ENCODE results near the gene LHX1.

Gene LHX1

GRCh38 chr17:36939052-36939801 is 2.0 kb downstream of the LHX1 start:
- no peak for DNase-seq (ENCODE audit: low spot score)

DNA sequence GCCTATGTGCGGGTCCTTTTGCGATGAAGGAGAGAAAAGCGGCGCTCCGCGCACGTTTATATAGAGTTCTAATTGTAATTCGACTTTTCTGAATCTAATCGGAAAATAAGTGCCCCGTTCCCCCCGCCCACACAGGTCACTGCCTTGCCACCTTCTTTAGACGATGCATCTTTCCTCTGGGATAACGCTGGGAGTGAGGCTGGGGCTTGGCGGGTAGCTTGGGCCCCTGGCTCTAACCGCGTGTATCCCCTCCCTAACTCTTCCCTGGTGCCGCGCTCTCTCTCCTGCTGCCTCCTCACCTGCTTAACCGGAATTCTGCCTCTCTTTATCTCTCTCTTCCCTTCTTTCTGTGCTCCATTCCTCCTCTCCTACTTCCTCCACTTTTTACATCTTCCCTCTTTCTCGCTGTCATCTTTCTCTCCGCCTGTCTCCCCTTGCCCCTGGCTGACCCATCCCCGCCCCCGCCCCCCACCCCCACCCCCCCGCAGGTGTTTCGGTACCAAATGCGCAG is 2.6 kb downstream of the LHX1 start:
- no peak for DNase-seq (ENCODE audit: low spot score)

DNA sequence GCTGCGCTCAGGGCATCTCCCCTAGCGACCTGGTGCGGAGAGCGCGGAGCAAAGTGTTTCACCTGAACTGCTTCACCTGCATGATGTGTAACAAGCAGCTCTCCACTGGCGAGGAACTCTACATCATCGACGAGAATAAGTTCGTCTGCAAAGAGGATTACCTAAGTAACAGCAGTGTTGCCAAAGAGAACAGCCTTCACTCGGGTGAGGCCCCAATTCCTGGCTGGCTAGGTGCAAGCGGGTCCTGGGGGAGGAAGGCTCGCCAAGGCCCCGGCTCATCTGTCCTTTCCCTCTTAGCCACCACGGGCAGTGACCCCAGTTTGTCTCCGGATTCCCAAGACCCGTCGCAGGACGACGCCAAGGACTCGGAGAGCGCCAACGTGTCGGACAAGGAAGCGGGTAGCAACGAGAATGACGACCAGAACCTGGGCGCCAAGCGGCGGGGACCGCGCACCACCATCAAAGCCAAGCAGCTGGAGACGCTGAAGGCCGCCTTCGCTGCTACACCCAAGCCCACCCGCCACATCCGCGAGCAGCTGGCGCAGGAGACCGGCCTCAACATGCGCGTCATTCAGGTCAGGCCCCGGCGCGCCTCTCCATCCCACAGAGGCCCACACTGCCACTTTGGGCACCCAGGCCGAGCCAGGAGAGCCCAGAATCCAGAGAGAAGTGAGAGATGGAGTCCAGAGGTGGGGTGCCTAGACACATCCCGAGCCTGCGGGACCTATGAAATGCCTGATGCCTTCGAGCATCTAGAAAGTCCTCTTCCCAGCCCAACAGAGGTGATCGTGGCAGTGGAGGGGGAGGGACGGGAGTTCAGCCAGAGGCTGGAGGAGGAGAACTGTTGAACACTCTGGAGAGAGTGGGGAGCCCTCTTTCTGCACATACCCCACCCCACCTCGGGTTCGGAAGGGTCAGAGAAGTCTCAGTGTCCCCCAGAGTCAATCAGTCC is 3.3 kb downstream of the LHX1 start:
- no peak for DNase-seq (ENCODE audit: low spot score)

DNA sequence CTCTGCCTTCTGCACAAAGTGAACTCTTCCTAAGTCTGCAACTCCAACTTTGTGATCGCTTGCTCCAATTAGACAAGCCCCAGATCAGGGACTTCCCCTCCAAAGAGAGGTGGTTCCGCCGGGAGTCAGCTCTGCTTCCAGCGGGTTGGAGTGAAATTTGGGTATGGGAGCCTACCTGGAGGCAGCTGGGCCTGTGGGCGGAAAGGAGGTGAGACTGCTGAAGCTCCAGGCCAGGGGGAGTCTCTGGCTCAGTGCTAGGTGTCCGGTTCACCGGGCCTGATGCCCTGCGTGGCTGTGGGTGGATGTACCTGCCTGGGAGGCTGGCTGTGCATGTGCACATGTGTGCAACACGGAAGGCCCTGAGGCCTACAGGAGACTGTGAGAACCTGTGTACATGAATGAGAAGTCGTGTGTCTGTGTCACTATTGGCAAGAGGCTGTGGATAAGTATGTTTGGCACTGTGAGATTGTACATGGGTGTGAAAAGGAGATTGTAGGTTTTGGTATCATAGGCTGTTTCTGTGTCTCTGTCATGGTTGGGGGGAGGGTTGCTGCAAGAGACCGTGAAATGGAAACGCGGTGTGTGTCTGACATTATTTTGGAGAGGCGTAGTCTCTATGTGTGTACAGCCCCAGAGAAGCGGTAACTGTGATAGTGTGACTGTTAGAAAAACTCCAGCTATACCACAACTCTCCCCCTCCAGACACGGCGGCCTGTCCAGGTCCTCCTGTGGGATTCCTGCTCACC is 4.2 kb downstream of the LHX1 start:
- no peak for DNase-seq (ENCODE audit: low spot score)

DNA sequence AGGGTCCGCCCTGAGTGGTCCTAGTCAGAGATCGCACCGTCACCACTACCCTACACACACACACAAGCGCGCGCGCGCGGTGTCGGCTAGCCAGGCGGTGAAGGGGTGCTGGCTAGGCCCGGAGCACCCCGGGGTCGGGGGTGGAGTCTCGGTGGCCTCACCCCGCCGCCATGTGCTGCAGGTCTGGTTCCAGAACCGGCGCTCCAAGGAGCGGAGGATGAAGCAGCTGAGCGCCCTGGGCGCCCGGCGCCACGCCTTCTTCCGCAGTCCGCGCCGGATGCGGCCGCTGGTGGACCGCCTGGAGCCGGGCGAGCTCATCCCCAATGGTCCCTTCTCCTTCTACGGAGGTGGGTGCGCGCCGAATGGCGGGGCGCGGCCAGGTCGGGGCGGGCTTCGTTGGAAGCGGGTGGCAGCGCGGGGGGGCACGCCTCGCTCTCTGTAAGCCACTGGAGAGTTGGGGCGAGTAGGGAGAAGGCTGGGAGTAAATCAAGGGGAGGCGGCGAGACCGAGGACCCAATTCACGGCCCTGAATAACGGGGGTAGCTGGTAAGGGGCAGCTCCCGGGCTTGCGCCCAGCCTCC is 4.8 kb downstream of the LHX1 start:
- no peak for DNase-seq (ENCODE audit: low spot score)

DNA sequence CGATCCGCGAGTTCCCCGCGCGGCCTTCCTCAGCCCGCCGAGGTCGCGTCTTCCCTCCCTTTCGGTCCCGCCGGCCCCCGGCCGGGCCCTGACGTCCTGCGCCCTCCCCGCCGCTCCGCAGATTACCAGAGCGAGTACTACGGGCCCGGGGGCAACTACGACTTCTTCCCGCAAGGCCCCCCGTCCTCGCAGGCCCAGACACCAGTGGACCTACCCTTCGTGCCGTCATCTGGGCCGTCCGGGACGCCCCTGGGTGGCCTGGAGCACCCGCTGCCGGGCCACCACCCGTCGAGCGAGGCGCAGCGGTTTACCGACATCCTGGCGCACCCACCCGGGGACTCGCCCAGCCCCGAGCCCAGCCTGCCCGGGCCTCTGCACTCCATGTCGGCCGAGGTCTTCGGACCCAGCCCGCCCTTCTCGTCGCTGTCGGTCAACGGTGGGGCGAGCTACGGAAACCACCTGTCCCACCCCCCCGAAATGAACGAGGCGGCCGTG is 5.4 kb downstream of the LHX1 start:
- no peak for DNase-seq (ENCODE audit: low spot score)

- no peak for DNase-seq (ENCODE audit: low spot score)
Observed at GRCh38 chr17:36943250-36944191, 6.2 kb downstream of the LHX1 start.

DNA sequence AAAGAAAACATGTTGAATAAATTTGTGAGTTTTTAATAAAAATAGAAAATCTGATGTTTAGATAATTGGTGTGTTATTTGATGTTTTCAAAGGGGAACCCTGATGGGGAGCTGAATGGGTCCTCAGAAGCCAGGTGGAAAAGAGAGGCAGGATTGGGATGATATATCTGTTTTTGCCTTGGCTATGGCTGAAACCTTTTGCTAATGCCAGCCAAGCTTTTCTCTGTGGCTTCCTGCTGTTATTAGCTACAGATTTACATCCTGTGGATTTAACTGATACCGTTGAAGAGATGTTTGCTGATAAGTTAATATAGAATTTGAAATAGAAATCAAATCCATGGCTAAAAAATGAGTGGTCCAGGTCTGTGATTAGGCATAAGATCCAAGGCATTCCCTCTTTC is 7.3 kb downstream of the LHX1 start:
- DNase-seq (ENCODE audit: low spot score): no peak

DNA sequence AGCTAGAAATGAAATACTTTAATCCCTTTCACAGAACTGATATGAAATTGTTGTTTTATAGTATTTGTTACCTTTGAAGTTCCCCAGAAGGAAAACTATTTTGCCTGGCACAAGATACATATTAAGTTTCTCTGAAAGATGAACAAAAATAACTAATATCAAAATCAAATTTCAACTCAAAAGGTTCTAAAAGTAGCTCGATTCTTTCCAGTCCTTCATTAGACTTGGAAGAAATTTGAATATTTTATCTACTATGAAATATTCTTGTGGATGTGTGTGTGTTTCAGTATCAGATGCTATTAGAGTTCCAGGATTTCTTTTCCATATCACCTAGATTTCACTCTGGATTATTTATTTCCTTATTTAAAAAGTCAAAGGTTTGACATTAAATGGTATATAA is 7.9 kb downstream of the LHX1 start:
- no peak for DNase-seq (ENCODE audit: low spot score)

- no peak for DNase-seq (ENCODE audit: low spot score)
Observed at GRCh38 chr17:36945959-36946725, 8.9 kb downstream of the LHX1 start.

DNA sequence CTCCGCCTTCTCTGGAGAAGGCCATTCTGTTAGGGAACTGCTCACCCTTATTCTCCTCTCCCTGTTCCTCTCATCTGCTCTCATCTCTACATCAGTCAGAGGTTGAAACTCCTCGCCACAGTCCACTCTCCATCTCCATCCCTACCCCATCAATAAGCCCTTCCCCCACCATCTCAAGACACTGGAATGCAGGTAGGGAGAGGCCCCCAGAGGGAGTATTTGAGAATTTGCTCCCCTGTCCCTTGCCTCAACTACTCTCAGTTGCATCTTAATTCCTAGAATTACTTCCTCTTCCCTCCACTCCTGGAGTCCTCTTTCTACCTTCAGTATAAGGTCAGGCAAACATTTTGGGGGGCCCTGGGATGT is 9.4 kb downstream of the LHX1 start:
- no peak for DNase-seq (ENCODE audit: low spot score)

GRCh38 chr17:36947922-36948716 is 10.8 kb downstream of the LHX1 start:
- DNase-seq (ENCODE audit: low spot score): no peak

DNA sequence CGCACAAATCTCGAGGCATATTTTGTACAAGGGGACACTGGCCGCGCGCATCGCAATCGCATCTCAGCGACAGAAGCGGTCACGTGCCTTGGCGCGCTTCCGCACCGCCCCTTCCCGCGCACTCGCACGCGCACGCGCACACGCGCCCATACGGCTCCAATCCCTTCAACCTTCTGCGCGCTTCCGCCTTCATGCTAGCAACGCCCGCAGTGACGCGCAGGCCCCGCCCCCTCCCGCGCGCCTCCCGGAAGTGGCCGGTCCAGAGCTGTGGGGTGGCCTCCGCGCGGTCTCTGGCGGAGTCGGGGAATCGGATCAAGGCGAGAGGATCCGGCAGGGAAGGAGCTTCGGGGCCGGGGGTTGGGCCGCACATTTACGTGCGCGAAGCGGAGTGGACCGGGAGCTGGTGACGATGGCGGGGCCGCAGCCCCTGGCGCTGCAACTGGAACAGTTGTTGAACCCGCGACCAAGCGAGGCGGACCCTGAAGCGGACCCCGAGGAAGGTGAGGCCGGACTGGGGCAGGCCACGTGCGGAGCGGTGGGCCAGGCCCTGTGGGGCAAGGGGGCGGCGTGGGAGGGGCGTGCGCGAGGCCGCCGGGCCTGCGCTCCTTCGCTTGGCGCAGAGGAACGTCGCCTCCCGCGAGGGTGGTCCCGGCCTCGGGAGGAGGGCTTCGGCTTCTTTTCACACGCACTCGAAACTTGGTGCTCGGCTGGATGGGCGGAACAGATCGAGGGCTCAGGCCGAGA is 11.6 kb downstream of the LHX1 start, which contains the start of gene AATF:
Gene AATF, plus strand, starts transcription at position 238 of the 744 bp plus-strand sequence. Its CDS starts 172 bp downstream, at position 410.
- DNase-seq (ENCODE audit: low spot score): peak; percentile 100

GRCh38 chr17:36949461-36949927 is 12.2 kb downstream of the LHX1 start:
- DNase-seq (ENCODE audit: low spot score): no peak

DNA sequence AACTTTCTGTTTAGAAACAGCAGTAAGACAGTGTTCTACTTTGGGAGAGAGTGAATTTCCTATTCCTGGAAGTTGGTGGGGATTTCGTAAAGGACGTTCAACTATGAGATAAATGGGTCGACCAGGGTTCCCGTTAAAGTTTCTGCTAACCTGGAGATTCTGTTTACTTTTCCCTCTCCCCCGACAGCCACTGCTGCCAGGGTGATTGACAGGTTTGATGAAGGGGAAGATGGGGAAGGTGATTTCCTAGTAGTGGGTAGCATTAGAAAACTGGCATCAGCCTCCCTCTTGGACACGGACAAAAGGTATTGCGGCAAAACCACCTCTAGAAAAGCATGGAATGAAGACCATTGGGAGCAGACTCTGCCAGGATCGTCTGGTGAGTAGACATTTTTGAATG is 12.8 kb downstream of the LHX1 start:
- DNase-seq (ENCODE audit: low spot score): no peak

DNA sequence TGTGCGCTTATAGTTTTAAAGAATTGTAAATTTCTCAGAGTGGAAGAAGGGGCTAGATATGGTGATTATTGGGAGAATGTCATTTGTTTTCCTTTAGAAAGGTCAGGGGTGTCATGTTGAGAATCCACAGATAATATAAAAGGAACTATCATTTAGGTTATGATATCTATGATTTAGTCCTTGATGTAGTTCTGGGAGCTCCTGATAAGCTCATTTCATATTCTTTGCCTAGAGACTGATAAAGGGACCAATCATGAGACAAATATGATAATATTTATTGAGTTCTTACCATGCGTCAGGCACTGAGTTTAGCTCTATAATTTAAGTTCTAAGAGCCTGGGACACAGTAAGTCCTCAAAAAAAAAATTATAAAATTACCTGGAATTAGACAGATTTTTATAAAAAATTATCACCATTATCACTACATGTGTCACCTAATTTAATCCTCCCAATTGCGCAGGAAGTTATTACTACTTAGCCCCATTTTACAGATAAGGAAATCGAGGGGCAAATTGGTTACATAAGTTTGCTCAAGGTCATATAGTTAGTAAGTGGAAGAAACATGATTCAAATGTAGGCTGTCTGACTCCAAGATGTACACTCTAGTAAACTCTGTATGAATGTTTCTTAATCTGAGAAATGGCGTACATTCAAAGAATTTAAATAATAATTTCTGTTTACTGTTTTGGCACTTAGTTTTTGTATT is 14.0 kb downstream of the LHX1 start:
- no peak for DNase-seq (ENCODE audit: low spot score)

DNA sequence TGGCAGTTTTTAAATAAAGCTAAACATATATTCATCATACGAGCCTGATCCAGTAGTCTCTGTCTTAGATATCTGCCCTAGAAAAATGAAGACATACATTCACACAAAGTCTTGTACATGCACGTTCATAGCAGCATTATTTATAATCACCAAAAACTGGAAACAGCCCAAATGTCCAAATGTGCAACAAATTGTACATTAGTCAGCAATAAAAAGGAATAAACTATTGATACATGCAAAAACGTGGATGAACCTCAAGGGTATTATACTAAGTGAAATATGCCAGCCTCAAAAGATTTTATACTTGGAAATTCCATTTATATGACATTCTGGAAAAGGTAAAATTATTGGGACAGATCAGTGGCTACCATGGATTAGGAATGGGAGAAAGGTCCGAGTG is 34.2 kb downstream of the LHX1 start:
- DNase-seq (ENCODE audit: low spot score): no peak

Data from COLO829 (cell line).